GM18873 (cell line): ENCODE results near the gene BAIAP3.

Source experiments
- ATAC-seq: cut with Tn5 transposase; IDR thresholded peaks from one replicate; pipeline ENCODE4 v1.9.1; 2021; ENCODE audit warnings: mild to moderate bottlenecking, moderate library complexity, moderate number of reproducible peaks; ENCODE audit not compliant: unreplicated experiment, low FRiP score

The BAIAP3 gene

GRCh38 chr16:1344499-1344898 is 11.1 kb downstream of the BAIAP3 start:
- ATAC-seq: no peak

- ATAC-seq: no peak
Observed at GRCh38 chr16:1345087-1345486, 11.6 kb downstream of the BAIAP3 start.

GRCh38 chr16:1345651-1346421 is 12.4 kb downstream of the BAIAP3 start:
- ATAC-seq: no peak

- ATAC-seq: no peak
Observed at GRCh38 chr16:1346422-1347285, 13.2 kb downstream of the BAIAP3 start.

- no peak for ATAC-seq
Observed at GRCh38 chr16:1347286-1347855, 13.9 kb downstream of the BAIAP3 start.

GRCh38 chr16:1347962-1348361 is 14.5 kb downstream of the BAIAP3 start:
- no peak for ATAC-seq

- ATAC-seq: no peak
Observed at GRCh38 chr16:1348441-1348840, 15.0 kb downstream of the BAIAP3 start.

GRCh38 chr16:1348926-1349325 is 15.5 kb downstream of the BAIAP3 start:
- no peak for ATAC-seq

GRCh38 chr16:1349351-1349750 is 15.9 kb downstream of the BAIAP3 start:
- no peak for ATAC-seq

GRCh38 chr16:1349951-1350350 is 16.5 kb downstream of the BAIAP3 start:
- no peak for ATAC-seq

- ATAC-seq: no peak
Observed at GRCh38 chr16:1350691-1351090, 17.2 kb downstream of the BAIAP3 start.

GRCh38 chr16:1351215-1351581 is 17.8 kb downstream of the BAIAP3 start:
- no peak for ATAC-seq

- no peak for ATAC-seq
Observed at GRCh38 chr16:1351582-1352362, 18.3 kb downstream of the BAIAP3 start, which contains the start of the genes GNPTG and TSR3. Gene GNPTG, plus strand, starts transcription at chr16:1351931. Its CDS starts 35 bp downstream, at chr16:1351966. Gene TSR3, minus strand, starts transcription at chr16:1351878. Its CDS starts 74 bp downstream, at chr16:1351804.

- ATAC-seq: no peak
Observed at GRCh38 chr16:1354815-1355540, 21.5 kb downstream of the BAIAP3 start.

- ATAC-seq: no peak
Observed at GRCh38 chr16:1355591-1355990, 22.1 kb downstream of the BAIAP3 start.

- no peak for ATAC-seq
Observed at GRCh38 chr16:1356061-1356900, 22.8 kb downstream of the BAIAP3 start.

GRCh38 chr16:1357906-1358566 is 24.6 kb downstream of the BAIAP3 start:
- ATAC-seq: no peak

- ATAC-seq: no peak
Observed at GRCh38 chr16:1361685-1362360, 28.4 kb downstream of the BAIAP3 start.
